ENCODE results near the gene TFE3.
"Not testable (repeated sequence)": the region's sequence is repeated elsewhere in the genome, so short reads cannot be mapped to it uniquely, and the experiment has no call there.

The TFE3 gene

DNA sequence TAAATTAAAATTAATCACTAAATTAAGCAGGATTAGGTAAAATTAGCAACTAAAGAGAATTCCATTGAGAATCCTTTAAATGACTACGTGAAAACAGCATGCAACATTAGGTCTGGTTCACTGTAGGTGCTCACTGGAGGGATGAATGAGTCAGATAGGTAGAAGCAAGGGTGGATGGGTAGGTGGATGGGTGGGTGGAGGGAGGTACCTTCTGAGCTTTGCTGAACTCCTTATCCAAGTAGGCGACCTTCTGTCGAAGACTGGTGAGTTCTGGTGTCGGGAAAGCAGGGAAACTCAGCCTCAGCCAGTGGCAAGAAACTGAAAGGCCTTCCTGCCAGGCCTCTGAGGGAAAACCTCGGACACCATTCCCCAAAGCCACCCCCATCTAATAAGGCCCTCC lies 44.1 kb downstream of the TFE3 start:
- no peak for DNase-seq

DNA sequence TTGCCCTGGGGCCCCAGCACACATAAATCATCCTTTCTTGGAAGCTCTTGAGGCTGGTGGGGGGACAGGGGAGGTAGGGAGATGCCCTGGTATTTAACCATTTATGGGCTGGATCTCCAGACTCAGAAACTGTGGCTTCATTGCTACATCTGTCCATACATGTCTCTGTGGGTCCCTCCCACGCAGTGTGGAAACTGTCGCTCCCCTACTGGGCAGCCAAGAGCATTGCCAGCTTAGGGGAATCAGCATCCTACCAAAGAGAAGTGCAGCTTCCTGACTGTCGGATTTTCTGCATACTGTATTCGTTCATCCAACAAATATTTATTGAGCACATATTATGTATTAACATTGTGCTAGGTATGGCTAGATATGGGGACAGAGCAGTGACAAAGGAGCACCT lies 44.8 kb downstream of the TFE3 start:
- DNase-seq = no peak

DNA sequence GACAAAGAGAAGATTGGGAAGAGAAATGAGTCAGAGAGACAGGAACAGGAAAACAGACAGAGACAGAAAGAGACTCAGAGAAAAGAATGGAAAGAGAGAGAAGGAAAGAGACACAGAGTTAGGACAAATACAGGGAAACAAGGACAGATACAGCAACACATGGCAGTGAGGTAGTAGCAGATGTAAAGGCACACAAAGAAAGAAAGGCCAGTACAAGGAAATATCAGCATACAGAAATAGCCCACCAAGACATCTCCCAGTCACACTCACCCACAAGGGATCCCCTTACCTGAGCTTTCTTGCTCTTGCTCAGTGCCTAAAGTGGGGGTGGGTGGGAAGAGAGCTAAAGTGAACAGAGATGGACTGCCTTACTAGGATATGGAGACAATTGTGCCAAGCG lies 45.3 kb downstream of the TFE3 start:
- DNase-seq = no peak

DNA sequence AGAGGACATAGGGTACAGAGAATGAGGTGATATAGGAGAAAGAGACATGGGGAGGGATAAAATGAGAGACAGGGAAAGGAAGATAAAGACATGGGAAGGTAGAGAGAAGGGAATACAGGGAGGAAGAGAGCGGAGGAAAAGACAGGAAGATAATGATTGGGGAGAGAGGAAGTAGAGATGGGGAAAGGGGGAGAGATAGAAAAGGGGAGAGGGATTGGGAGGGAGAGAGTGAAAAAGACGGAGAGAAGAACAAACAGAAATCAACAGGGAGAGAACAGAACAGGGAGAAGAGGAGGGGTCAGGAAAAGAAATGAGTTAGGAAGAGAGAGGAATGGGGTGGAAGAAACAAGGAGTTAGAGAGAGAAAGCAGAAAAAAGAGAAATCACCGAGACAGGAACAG lies 45.7 kb downstream of the TFE3 start:
- no peak for DNase-seq

DNA sequence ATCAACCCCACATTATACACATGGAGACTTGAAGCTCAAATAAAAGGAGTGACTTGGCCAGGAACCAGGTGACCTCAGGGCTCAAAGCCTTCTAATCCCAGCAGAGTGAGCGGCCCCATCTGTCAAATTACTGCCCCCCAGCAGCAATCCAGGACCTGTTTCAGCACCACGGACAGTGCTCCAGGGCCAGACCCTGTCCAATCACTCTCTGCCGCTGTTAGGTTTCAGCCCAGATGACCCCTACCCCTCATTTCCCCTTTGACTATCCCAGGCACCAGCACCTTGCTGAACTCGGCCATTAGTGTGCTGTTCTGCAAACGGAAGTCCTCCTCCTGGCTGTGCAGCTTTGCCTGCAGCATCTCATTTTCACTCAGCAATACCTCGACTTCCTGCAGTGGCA lies 46.2 kb downstream of the TFE3 start:
- no peak for DNase-seq

DNA sequence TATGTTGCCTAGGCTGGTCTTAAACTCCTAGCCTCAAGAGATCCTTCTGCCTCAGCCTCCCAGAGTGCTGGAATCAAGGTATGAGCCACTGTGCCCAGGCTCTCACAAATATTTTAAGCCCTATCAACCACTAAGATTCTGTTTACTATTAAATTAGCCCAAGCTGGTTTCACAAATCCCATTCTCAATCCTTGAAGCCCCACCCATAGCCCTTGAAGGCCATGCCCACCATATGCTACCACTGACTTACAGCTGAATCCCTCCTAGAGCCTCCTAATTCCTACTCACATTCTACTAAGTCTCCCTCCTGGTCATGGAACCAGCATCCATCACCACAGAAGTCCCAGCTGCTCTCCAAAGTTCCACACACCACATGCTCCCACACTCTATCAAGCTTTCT lies 50.8 kb downstream of the TFE3 start:
- DNase-seq = no peak

DNA sequence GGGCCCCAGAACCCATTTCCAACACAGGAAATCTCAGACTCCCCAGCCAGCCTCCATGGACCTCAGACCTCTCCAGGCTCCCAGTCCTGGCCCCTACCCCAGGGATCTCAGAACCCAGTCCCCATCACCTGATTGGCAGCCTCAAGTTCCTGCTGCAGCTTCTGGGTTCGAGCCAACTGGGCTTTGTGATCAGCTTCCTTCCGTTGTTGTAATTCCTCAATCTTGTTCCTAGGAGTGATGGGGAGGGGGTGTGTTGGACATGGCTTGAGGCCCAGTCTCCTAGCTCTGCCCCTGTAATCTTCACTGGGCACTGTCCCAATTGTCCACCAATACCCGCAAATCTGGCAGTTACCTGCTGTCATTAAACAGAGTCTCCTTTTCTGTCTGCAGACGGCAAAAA lies 53.7 kb downstream of the TFE3 start:
- no peak for DNase-seq

DNA sequence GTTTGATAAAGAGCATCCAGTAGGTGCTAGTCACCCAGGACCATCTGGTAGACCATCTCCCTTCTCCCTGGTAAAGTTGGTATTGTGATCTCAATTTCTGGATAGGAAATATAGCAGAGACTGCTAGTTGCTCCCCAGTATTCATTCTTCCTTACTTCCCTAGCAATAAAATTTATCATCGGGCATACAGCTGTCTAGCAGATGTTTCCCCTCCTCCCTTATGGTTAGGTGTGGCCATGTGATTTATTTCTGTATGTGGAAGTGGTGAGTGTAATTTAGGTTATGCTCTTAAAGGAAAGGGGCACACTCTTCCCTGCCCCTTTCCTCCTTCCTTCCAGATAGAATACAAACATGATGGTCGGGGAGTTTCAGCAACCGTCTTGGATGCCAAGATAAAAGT lies 59.3 kb downstream of the TFE3 start:
- DNase-seq = no peak

DNA sequence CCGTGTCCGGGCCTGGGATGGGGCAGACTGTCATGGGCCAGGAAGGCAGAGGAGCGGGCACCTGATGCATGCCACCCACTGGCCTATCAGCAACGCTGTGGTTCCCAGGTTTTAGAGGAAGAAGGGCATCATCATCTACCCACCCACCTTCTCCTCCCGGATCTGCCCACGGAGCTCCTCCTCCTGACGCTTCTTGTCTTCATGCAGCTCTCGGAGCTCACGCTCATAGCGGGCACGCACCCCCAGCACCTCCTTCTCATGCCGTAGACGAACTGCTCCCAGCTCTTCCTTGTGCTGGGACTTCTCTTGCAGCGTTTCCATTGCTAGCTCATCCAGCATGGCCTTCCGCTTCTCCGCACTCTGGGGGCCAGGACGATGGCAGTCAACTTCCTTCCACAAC lies 60.1 kb downstream of the TFE3 start:
- no peak for DNase-seq

DNA sequence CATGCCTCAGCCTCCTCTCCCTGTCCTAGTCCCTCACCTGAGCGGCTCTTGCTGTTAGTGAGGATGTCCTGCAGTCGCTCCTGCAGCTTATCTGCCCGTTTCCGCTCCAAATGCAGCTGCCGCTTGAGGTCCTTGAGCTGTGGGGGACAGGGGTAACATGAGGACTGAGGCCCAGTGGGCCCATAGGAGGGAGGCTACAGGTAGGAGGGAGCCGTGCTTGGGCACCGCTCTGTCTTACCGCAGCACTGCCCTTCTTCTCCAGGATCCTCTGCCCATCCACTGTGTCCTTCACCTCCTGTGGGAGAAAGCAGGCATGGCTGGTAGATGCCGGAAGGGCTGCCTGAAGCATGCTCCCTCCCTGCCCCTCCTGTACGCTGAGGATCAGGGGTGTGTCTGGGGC lies 62.0 kb downstream of the TFE3 start:
- DNase-seq = no peak

DNA sequence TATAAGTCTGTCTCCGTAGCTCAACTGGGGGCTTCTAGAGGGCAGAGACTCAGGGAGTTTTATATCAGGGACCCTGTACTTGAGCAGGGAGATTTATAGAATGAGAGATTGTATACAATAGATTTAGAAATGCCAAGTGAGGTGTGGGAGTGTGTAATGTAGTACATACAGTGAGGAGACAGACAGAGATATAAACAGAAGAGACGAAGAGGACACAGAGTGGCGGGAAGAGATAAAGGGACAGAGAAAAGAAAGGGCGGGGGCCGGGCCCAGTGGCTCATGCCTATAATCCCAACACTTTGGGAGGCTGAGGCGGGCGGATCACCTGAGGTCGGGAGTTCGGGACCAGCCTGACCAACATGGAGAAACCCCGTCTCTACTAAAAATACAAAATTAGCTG lies 62.8 kb downstream of the TFE3 start:
- DNase-seq = not testable (repeated sequence)
